A549 (cell line): ENCODE results near the gene GNG10. TPM values are rescaled to one million over a fixed set of nuclear protein-coding genes. Genes with fewer than 3 reads are reported as not detected.

Source experiments
- ATAC-seq, 2 experiments: fragments of 200-7000 bp in 1 of 2; fragments of >200 bp in 1 of 2; cut with Nextera tagmentation in 1 of 2; cut with Tn5 transposase in 1 of 2; 3 replicates each; pipeline versions ENCODE4 v1.8.0 to v1.9.1; 2018 to 2020; ENCODE audit warnings: mild to moderate bottlenecking in 1 of 2, moderate library complexity in 1 of 2
- CTCF ChIA-PET: fragments of 300-600 bp; sonication (Branson Sonifier 250); formaldehyde crosslinking; extraction: SDS; loops from one replicate; lab custom pipeline; 2021; ENCODE audit warnings: antibody characterized with exemption, inconsistent platforms; lab: Yijun Ruan, JAX
- POLR2A ChIA-PET: fragments of 350-600 bp; formaldehyde crosslinking; extraction: SDS; loops from one replicate; lab custom pipeline; 2021; ENCODE audit warnings: antibody characterized with exemption, inconsistent platforms; lab: Yijun Ruan, JAX
- DNase-seq, 2 experiments: peaks; one replicate each; pipeline versions ENCODE4 v3.0.0 to v3.0.0-alpha.2; 2011 to 2016; ENCODE audit warnings: low read depth in 1 of 2, low spot score in 1 of 2
- FAIRE-seq: peaks from 2 replicates; lab custom pipeline; 2011; peaks lifted over from hg19 to GRCh38; lab: Jason Lieb, UNC
- H3K27ac ChIP-seq, 2 experiments: fragments of >200 bp; sonication (Bioruptor Twin); formaldehyde crosslinking; 3 replicates each; pipeline ENCODE4 v1.5.1; 2016 to 2017
- H3K4me1 ChIP-seq: fragments of >200 bp; sonication (Bioruptor Twin); formaldehyde crosslinking; 3 replicates; pipeline ENCODE4 v1.6.1; 2016
- H3K4me2 ChIP-seq: fragments of >200 bp; sonication (Bioruptor Twin); formaldehyde crosslinking; 3 replicates; pipeline ENCODE4 v1.6.1; 2016
- H3K4me3 ChIP-seq: fragments of >200 bp; sonication (Bioruptor Twin); formaldehyde crosslinking; 3 replicates; pipeline ENCODE4 v1.5.1; 2016
- H3K9me3 ChIP-seq: fragments of >200 bp; sonication (Bioruptor Twin); formaldehyde crosslinking; 3 replicates; pipeline ENCODE4 v1.6.1; 2016
- CBX2 ChIP-seq: fragments of 200-600 bp; sonication (generic); IDR thresholded peaks from 2 replicates; pipeline ENCODE4 v1.6.1; 2016; ENCODE audit warnings: low read depth, mild to moderate bottlenecking, borderline replicate concordance
- EHF ChIP-seq: fragments of 250-450 bp; sonication (Bioruptor Pico); IDR thresholded peaks from 2 replicates; pipeline ENCODE4 v1.5.0; 2020; ENCODE audit warnings: mild to moderate bottlenecking
- HDAC2 ChIP-seq: fragments of 200-600 bp; sonication (generic); IDR thresholded peaks from 2 replicates; pipeline ENCODE4 v1.6.1; 2016
- HMGXB4 ChIP-seq: fragments of 250-450 bp; sonication (Bioruptor Pico); IDR thresholded peaks from 2 replicates; pipeline ENCODE4 v1.5.0; 2021; ENCODE audit warnings: mild to moderate bottlenecking, moderate library complexity, borderline replicate concordance
- HOXB13 ChIP-seq: fragments of 250-450 bp; sonication (Bioruptor Pico); IDR thresholded peaks from 2 replicates; pipeline ENCODE4 v1.5.0; 2020; ENCODE audit warnings: low read depth, mild to moderate bottlenecking, moderate library complexity
- MAFK ChIP-seq: fragments of 450-650 bp; IDR thresholded peaks from 2 replicates; pipeline ENCODE4 v1.6.1; 2014; ENCODE audit not compliant: partially characterized antibody
- NPAS2 ChIP-seq: fragments of 250-450 bp; sonication (Bioruptor Pico); IDR thresholded peaks from 2 replicates; pipeline ENCODE4 v1.8.0; 2022; ENCODE audit warnings: mild to moderate bottlenecking, moderate library complexity, borderline replicate concordance
- PHF8 ChIP-seq: fragments of 200-600 bp; sonication (generic); IDR thresholded peaks from 2 replicates; pipeline ENCODE4 v1.6.1; 2016; ENCODE audit warnings: low read depth, mild to moderate bottlenecking, antibody characterized with exemption, moderate library complexity, borderline replicate concordance
- POLR2A ChIP-seq: IDR thresholded peaks from 2 replicates; pipeline ENCODE4 v1.6.1; 2012; ENCODE audit warnings: mild to moderate bottlenecking, low read length
- RCOR1 ChIP-seq: fragments of 150-350 bp; IDR thresholded peaks from 2 replicates; pipeline ENCODE4 v1.6.1; 2014; ENCODE audit warnings: antibody characterized with exemption, low read length, low read depth
- SMC3 ChIP-seq: fragments of >200 bp; sonication (Bioruptor Twin); formaldehyde crosslinking; IDR thresholded peaks from 3 replicates; pipeline ENCODE4 v1.6.1; 2018; ENCODE audit warnings: inconsistent platforms
- SREBF2 ChIP-seq: fragments of 450-650 bp; IDR thresholded peaks from 2 replicates; pipeline ENCODE4 v1.6.1; 2014; ENCODE audit warnings: mild to moderate bottlenecking, moderate library complexity
- TFCP2L1 ChIP-seq: fragments of 250-450 bp; sonication (Bioruptor Pico); IDR thresholded peaks from 2 replicates; pipeline ENCODE4 v1.5.0; 2021; ENCODE audit warnings: mild to moderate bottlenecking
- WGBS: methylation state at CpG from one replicate; pipeline ENCODE4 v1.1.6; 2017; ENCODE audit errors: missing lambda C conversion rate; 5-methylcytosine and 5-hydroxymethylcytosine counted together
- polyA plus RNA-seq, 4 experiments: library from polyadenylated mRNA; depleted of rRNA in 3 of 4; stranded (reverse); fragments of >200 nt; fragmentation: RNase III in 1 of 4; extraction: RNeasy Plus Mini Kit Qiagen cat#74134 plus additional on column Dnase treatment in 1 of 4; gene quantifications; 2 replicates in 3 of 4; 3 replicates in 1 of 4; pipeline ENCODE4 v1.2.3, GENCODE V29; 2011 to 2017

GNG10 gene
- polyA plus RNA-seq, 2 of the 4 experiments (the other 2 are of a cell fraction): 70.8 to 102 TPM

- ChIA-PET POLR2A (no interaction called here), CTCF (interaction anchor here (1.5 kb wide), 1 partner anchor 27 kb away, joined by 5 read pairs; no protein-coding TSS in a partner anchor)
- no peak for FAIRE-seq
- no peak for DNase-seq
- H3K4me1 ChIP-seq: no peaks in the 10 kb centered on the region
- no peak overlapping the region for H3K27ac ChIP-seq
- no peak overlapping the region for H3K4me2 ChIP-seq
- TF ChIP-seq TFCP2L1 (CRISPR knock-in tag) (no peak), HDAC2 (no peak), RCOR1 (no peak), SREBF2 (no peak), POLR2A (no peak), HOXB13 (CRISPR knock-in tag) (no peak)
- TF ChIP-seq, all 56 proteins: peak for 0
- ATAC-seq: no peak
- no peak overlapping the region for H3K4me3 ChIP-seq
- H3K9me3 ChIP-seq: no peaks in the 10 kb centered on the region
Measured at GRCh38 chr9:111715471-111715870, 54.1 kb downstream of the GNG10 start.

DNA sequence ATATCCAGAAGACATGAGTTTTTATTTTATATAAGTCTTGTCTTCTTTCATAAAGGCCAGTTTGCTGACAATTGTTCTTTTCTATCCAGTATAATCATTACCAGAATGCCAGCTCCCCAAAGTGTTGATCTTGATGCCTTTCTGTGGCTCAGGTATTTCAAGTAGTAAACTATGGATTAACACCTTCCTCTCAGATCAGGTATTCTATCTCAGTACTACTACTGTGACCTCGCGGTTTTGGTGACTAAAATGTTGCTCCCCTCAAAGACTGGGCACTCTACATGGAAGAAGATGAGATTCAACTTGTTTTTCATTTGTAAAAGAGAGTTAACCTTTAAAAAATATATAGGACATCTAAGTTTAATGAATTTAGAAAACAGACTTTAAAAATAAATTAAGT is 58.1 kb downstream of the GNG10 start:
- no peak overlapping the region for H3K27ac ChIP-seq
- no peak overlapping the region for H3K4me3 ChIP-seq
- WGBS: 96% methylated on average over 2 of the region's 2 CpGs
- CTCF ChIA-PET: no interaction called here
- no peak for TF ChIP-seq MAFK
- TF ChIP-seq CBX2: no peak
- no peak for TF ChIP-seq SMC3
- TF ChIP-seq PHF8: no peak
- TF ChIP-seq EHF: no peak
- TF ChIP-seq NPAS2 (CRISPR knock-in tag): no peak
- TF ChIP-seq HMGXB4 (CRISPR knock-in tag): no peak
- no peak for DNase-seq
- no peak overlapping the region for H3K4me2 ChIP-seq
- POLR2A ChIA-PET: no interaction called here
- ATAC-seq: no peak
- no peaks in the 10 kb centered on the region for H3K9me3 ChIP-seq
- no peaks in the 10 kb centered on the region for H3K4me1 ChIP-seq
- no peak for FAIRE-seq

Other genes with a start within 250 kb of the GNG10 start
- gene ECPAS, start 177.2 kb upstream of the GNG10 start, polyA plus RNA-seq (2011; rRNA removed): 73.6 and 88.9 TPM in 2 replicates
- gene ECPAS, start 177.2 kb upstream of the GNG10 start, polyA plus RNA-seq (2017; fragmentation: RNase III; extraction: RNeasy Plus Mini Kit Qiagen cat#74134 plus additional on column Dnase treatment): 39.0 to 41.2 TPM (median 40.1 TPM) in 3 replicates
- 2.7 and 2.8 TPM in 2 replicates for gene ZNF483, start 136.4 kb upstream of the GNG10 start, polyA plus RNA-seq (2011; rRNA removed)
- 1.0 to 1.1 TPM (median 1.0 TPM) in 3 replicates for gene ZNF483, start 136.4 kb upstream of the GNG10 start, polyA plus RNA-seq (2017; fragmentation: RNase III; extraction: RNeasy Plus Mini Kit Qiagen cat#74134 plus additional on column Dnase treatment)
- gene PTGR1, start 62.0 kb upstream of the GNG10 start, polyA plus RNA-seq (2011; rRNA removed): 563 and 672 TPM in 2 replicates
- 494 to 552 TPM (median 495 TPM) in 3 replicates for gene PTGR1, start 62.0 kb upstream of the GNG10 start, polyA plus RNA-seq (2017; fragmentation: RNase III; extraction: RNeasy Plus Mini Kit Qiagen cat#74134 plus additional on column Dnase treatment)
- gene DNAJC25, start 30.3 kb upstream of the GNG10 start, polyA plus RNA-seq (2011; rRNA removed): 8.4 and 12.1 TPM in 2 replicates
- gene DNAJC25, start 30.3 kb upstream of the GNG10 start, polyA plus RNA-seq (2017; fragmentation: RNase III; extraction: RNeasy Plus Mini Kit Qiagen cat#74134 plus additional on column Dnase treatment): 8.4 to 8.6 TPM (median 8.5 TPM) in 3 replicates
- not detected in 2 replicates for gene SHOC1, start 133.3 kb downstream of the GNG10 start, polyA plus RNA-seq (2011; rRNA removed)
- gene SHOC1, start 133.3 kb downstream of the GNG10 start, polyA plus RNA-seq (2017; fragmentation: RNase III; extraction: RNeasy Plus Mini Kit Qiagen cat#74134 plus additional on column Dnase treatment): not detected in 3 replicates
- 16.7 and 25.9 TPM in 2 replicates for gene UGCG, start 235.2 kb downstream of the GNG10 start, polyA plus RNA-seq (2011; rRNA removed)
- gene UGCG, start 235.2 kb downstream of the GNG10 start, polyA plus RNA-seq (2017; fragmentation: RNase III; extraction: RNeasy Plus Mini Kit Qiagen cat#74134 plus additional on column Dnase treatment): 10.5 to 12.1 TPM (median 11.6 TPM) in 3 replicates